Measurements from ENCODE around the gene FOXN3. TPM values are rescaled to one million over a fixed set of nuclear protein-coding genes. Genes with fewer than 3 reads are reported as not detected.

FOXN3 gene
- total and polyA plus RNA-seq, 10 of the 15 experiments (the other 5 are each of a cell fraction or from before 2014, with no cell fraction given), result 4.5 to 68.9 (median 29.7) TPM

DNA sequence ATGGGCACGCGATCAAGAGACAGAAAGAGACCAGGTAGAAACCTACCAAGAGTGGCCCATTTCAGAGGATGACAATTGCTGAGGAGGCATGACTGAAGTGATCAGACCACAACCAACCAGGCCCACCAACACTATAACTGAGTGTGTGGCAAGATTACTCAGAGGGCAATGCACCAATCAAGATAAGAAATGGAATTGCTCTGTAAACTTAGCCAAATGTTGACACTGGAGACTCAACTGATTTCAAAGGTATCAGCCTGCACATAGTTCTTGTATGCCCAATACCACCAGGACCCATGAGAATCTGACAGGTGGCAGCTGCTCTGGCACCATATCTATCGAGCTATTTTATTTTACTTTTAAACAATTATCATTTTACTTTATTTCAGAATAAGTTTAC, 128.9 kb downstream of the FOXN3 start:
- TF ChIP-seq POU2F2 (IDR thresholded peaks at IDR 0.05; ENCODE audit: borderline replicate concordance, low read depth, low read length) (no peak), SMAD1 (IDR thresholded peaks at IDR 0.05; ENCODE audit: low read depth, partially characterized antibody) (no peak), EED (IDR thresholded peaks at IDR 0.05; ENCODE audit: low read depth) (no peak), IRF4 (IDR thresholded peaks at IDR 0.05; ENCODE audit: low read depth, low read length) (no peak), ZNF24 (IDR thresholded peaks at IDR 0.05) (no peak), HDAC6 (IDR thresholded peaks at IDR 0.05; ENCODE audit: unreplicated experiment) (no peak), SPI1 (IDR thresholded peaks at IDR 0.05; ENCODE audit: borderline replicate concordance, insufficient read depth, low read depth, low read length) (no peak), BMI1 (IDR thresholded peaks at IDR 0.05; ENCODE audit: borderline replicate concordance) (no peak), NRF1 (conservative IDR thresholded peaks at IDR 0.05; ENCODE audit: low read depth, low read length) (no peak)
- TF ChIP-seq, protein P1, sequence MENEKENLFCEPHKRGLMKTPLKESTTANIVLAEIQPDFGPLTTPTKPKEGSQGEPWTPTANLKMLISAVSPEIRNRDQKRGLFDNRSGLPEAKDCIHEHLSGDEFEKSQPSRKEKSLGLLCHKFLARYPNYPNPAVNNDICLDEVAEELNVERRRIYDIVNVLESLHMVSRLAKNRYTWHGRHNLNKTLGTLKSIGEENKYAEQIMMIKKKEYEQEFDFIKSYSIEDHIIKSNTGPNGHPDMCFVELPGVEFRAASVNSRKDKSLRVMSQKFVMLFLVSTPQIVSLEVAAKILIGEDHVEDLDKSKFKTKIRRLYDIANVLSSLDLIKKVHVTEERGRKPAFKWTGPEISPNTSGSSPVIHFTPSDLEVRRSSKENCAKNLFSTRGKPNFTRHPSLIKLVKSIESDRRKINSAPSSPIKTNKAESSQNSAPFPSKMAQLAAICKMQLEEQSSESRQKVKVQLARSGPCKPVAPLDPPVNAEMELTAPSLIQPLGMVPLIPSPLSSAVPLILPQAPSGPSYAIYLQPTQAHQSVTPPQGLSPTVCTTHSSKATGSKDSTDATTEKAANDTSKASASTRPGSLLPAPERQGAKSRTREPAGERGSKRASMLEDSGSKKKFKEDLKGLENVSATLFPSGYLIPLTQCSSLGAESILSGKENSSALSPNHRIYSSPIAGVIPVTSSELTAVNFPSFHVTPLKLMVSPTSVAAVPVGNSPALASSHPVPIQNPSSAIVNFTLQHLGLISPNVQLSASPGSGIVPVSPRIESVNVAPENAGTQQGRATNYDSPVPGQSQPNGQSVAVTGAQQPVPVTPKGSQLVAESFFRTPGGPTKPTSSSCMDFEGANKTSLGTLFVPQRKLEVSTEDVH (IDR thresholded peaks at IDR 0.05; ENCODE audit: low read depth, partially characterized antibody), result no peak
- Histone ChIP-seq H3K9me3 (replicated peaks; ENCODE audit: control insufficient read depth, insufficient read depth, low read length) (no peaks in the 10 kb centered on the region; the same call in 2 of the 3 replicates), H3K36me3 (ENCODE audit: control insufficient read depth in 2 of 2, insufficient read depth in 2 of 2, low read length in 1 of 2) (peaks cover 2 to 6% of the 10 kb centered on the region in 2 experiments; a peak in 3 of 4 replicates), H3K4me2 (ENCODE audit: control insufficient read depth, insufficient read depth) (no peak overlapping the region), H3K79me2 (ENCODE audit: control insufficient read depth, insufficient read depth, low read length) (peaks cover 3% of the 10 kb centered on the region; the same call in 1 of the 2 replicates), H2AFZ (ENCODE audit: control insufficient read depth, low read depth, low read length) (no peak overlapping the region), H3K27me3 (replicated peaks in 1 of 2; ENCODE audit: control insufficient read depth in 2 of 2, insufficient read depth in 2 of 2, low read length in 1 of 2) (no peaks in the 10 kb centered on the region), H3K9ac (ENCODE audit: control insufficient read depth, insufficient read depth, low read length) (no peak overlapping the region), H3K27ac (ENCODE audit: control insufficient read depth, insufficient read depth) (no peak overlapping the region), H4K20me1 (ENCODE audit: control insufficient read depth, insufficient read depth) (no peaks in the 10 kb centered on the region), H3K4me1 (ENCODE audit: control insufficient read depth, insufficient read depth, low read length) (peaks cover 10% of the 10 kb centered on the region), H3K4me3 (no peak overlapping the region)
- FAIRE-seq, result no peak
- no TSS peak for BruUV-seq (replicated peaks)
- in situ Hi-C loops (cut with MboI) (no loop called here), intact Hi-C loops (cut with micrococcal nuclease; ENCODE audit: unreplicated experiment) (no loop called here)
- ChIA-PET RAD21 (ENCODE audit: unreplicated experiment) (no interaction called here), POLR2A (no interaction called here), CTCF (interaction anchor here (0.6 kb wide), 1 partner anchor 16 kb away, joined by 3 read pairs; no protein-coding TSS in a partner anchor), SMC1A (ENCODE audit: uncharacterized antibody, unreplicated experiment) (interaction anchor here (1.3 kb wide), 1 partner anchor 15 kb away, joined by 5 read pairs; no protein-coding TSS in a partner anchor)
- 95% methylated on average over 3 of the region's 3 CpGs for WGBS (ENCODE audit: insufficient coverage, insufficient replicate concordance, low lambda C conversion rate, missing lambda C conversion rate)
- no peak for ATAC-seq
- no peak for DNase-seq (ENCODE audit: low read depth, low spot score)
